Left forelimb (tissue), 1 donor: ENCODE data around the gene ABTB1.

Source experiments
- DNase-seq: peaks from one replicate; pipeline ENCODE4 v3.0.0-alpha.2; 2018; ENCODE audit warnings: low spot score

Gene ABTB1

DNA sequence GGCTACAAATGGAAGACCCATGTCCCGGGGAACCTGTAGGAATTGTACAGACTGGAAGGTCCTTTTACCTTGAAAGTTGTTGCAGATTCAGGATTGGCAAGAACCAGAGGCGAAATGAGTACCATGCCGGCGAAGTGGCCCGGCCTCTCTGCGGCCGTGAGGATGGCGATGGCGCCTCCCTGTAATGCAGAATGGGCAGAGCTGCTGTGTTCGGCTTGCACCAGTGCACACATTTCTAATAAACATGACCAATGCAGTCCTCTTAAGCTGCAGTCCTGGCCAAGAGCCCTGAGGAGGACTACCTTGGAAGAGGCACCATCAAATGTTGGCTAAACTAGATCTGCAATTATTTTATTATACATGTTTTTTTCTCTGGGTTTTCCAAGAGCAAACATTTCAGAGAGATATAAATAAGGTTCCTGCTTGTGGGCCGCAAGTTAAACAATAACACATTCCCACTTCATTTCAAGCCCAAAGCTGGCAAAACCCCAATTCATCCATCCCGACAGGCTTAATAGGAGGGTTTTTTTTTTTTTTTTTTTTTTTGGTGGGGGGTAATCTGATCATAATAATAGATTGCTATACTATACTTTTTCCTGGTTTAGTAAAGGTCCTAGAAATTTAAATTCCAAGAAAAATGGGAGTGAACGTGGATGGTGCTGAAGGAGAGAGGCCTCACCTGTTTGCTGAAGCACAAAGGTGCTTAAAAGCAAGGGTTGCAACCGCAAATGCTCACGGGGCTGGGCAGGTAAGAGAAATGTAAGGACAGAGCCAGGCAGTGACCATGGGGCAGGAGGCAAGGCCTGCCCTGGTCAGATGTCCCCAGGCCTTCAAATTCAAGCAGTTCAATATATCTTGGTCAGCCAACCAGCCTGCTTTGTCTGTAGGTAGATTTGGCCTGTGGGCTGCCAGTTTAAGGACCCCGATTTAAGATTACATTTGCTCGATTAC, 48.5 kb downstream of the ABTB1 start:
- no peak for DNase-seq

- DNase-seq = no peak
Observed at GRCh38 chr3:127722091-127722784, 49.5 kb downstream of the ABTB1 start.

DNA sequence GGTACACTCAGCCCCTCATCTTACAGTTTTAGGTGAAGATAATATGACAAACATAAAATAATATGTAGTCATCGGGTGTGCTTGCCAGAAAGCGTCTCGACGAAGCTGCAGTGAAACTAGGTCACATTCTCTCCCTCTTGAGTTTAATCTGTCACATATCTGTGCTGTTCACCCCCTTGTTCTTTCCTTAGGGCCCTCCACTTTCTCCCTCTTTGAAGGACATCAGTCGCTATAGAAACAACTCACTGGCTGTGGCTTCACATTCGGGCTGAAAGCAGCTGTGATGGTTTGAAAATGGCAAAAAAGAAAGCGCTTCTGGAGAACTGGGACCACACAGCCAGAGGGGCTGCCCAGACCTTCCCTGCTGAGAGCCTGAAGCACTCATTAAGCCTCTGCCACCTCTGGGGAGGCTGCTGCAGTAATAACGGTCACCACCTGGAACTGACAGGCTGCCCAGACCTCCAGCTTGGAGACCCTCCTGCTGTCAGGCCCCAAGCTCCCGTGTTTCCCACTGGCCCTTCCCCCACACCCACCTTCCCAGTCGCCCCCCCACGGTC, 50.3 kb downstream of the ABTB1 start:
- DNase-seq = no peak

DNA sequence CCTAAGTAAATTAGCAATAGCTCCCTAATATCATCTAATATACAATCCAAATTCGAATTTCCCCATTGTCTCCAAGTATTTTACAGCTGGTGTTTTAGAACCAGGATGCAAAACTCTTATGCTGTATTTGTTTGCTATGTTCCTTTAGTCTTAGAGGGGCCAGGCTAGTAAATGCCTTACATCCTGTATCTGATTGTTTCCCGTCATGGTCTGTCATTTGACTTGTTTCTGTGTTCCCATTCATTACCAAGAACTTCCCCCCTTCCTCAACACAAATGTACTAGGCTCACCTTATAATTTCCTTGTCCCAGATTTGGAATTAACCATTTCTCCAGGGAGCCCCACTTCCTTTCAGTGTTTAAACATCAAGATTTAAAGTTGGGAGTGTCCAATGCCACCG, 54.1 kb downstream of the ABTB1 start:
- no peak for DNase-seq

DNA sequence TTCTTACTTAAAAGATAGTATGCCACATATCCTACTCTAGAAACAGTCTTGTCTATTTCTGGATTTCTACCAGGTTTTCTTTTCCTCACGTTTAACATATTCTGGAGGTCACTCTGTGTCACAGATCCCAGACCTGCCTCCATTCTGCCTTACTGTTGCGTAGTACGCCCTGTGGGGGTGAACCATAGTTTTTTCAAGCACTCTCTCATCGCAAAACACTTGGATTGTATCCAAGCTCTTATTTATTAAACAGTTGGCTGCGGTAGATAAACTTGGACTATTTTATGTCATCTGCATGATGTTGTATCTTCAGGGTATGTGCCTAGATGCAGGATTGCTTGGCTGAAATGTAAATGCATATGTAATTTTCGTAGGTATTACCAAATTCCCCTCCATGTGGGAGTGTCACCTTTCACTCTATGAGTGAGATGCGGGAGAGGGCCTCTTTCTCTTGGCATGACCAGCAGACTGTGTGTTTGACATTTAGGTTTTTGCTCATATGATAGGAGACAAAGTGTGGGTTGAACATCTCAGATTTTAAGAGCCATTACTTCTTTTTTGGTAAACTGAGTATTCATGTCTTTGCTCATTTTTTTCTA, 55.8 kb downstream of the ABTB1 start:
- DNase-seq = no peak

GRCh38 chr3:127729556-127730056, 56.9 kb downstream of the ABTB1 start:
- no peak for DNase-seq

DNA sequence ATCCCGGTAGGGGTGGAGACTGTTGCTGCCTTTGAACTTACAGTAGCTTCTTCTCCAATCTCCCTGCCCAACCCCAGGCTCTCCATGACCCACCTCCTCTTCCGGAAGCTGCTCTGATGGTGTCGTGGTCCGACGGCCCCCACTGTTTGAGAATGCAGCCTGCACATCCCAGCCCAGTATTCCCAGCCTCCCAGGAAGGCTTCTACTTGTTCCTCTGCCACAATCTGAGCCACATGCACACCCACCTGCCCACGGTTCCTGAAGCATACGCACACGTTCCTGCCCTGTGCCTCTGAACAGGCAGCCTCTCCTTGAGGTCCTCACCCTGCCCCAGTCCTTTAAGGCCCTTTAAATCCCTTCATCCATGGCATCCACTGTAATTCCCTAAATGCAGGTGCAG, 57.4 kb downstream of the ABTB1 start:
- DNase-seq = no peak
